AG10803 (cell line): ENCODE results near the gene ADGRB2.

Source experiments
- DNase-seq: peaks from one replicate; pipeline ENCODE4 v3.0.0; 2010; ENCODE audit warnings: low read depth
- H3K4me3 ChIP-seq: 2 replicates; pipeline ENCODE4 v1.5.1; 2011; ENCODE audit warnings: mild to moderate bottlenecking, low read length, control low read depth
- TF ChIP-seq, protein P1 (sequence below): conservative IDR thresholded peaks from 2 replicates; pipeline ENCODE4 v1.5.1; 2011; ENCODE audit warnings: mild to moderate bottlenecking, low read length, control low read depth, inconsistent platforms

The ADGRB2 gene

DNA sequence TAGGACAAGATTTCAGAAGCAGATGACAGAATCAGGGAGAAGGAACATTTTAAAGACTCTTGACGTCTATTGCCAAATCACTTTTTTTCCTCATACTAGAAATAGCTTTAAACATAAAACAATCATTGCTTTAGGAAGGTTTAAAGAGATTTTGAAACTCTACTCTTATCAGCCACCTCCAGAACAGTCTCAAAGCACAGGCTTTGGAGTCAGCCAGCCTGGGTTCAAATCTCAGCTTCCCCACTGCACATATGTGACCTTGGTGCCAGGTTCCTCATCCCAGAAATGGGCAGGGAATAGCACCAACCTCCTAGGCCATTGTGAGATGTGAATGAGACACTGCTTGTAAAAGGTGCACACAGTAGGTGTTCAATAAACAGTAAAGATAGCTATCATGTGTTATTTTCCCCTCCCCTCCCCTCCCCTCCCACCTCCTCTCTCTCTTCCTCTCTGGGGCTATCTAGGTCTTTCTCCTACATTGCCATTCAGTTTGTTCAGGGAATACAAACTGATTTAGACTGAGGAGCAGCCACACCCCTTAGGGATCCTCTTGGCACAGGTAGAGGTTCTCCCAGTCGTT is 31.0 kb upstream of the ADGRB2 start:
- no peak overlapping the region for H3K4me3 ChIP-seq
- no peak for DNase-seq
- TF ChIP-seq, protein P1, sequence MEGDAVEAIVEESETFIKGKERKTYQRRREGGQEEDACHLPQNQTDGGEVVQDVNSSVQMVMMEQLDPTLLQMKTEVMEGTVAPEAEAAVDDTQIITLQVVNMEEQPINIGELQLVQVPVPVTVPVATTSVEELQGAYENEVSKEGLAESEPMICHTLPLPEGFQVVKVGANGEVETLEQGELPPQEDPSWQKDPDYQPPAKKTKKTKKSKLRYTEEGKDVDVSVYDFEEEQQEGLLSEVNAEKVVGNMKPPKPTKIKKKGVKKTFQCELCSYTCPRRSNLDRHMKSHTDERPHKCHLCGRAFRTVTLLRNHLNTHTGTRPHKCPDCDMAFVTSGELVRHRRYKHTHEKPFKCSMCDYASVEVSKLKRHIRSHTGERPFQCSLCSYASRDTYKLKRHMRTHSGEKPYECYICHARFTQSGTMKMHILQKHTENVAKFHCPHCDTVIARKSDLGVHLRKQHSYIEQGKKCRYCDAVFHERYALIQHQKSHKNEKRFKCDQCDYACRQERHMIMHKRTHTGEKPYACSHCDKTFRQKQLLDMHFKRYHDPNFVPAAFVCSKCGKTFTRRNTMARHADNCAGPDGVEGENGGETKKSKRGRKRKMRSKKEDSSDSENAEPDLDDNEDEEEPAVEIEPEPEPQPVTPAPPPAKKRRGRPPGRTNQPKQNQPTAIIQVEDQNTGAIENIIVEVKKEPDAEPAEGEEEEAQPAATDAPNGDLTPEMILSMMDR, result no peak

DNA sequence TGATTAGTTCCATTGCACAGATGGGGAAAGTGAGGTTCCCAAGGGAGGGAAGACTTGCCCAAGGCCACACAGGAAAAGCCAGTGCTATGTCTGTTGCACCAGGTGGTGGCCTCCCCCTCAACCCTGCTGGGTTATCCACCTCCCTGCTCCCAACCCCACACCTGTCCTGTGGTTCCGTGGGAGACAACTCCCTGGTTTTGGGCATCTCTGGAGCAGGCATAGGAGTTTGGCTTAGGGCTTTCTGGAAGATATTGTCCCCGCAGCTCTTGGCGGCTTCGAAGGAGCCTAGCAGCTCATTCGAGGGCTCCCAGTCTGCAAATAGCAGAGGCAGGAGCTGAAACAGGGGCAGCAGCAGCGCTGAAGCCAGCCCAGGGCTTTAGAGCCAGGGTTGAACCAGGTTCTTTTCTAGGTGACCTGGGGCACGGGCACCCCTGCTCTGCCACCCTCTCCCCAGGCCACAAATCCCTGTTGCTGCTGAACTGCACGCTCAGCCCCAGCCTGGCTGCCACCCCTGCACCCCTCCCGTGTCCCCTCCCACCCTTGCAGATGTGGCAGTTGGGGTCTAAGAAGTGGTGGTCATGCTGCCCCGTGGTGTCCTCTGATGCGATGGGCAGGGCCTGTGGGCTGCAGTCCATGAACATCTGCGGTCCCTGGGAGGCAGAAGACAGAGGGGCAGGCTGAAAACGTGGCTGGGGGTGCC is 29.6 kb upstream of the ADGRB2 start:
- TF ChIP-seq, protein P1, result no peak
- no peak overlapping the region for H3K4me3 ChIP-seq
- DNase-seq, result no peak

DNA sequence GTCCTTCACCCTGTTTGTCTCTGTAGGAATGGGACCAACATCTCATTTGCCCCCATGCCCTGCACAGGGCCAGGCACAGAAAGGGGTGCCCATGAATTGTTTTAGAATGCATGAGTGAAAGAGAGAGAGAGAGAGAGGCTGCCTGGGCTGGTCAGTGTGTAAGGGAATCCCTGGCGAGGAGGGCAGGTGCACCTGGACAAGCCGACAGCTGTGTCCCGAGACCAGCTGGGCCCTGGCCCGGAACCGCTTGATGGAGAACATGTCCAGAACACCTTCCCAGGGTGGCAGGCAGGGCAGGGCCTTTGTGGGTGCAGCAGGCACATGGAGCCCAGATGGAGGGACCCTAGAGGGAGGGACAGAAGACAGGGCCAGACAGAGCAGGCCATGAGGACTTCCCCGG is 28.9 kb upstream of the ADGRB2 start:
- no peak for DNase-seq
- TF ChIP-seq, protein P1, result no peak
- H3K4me3 ChIP-seq, result no peak overlapping the region

DNA sequence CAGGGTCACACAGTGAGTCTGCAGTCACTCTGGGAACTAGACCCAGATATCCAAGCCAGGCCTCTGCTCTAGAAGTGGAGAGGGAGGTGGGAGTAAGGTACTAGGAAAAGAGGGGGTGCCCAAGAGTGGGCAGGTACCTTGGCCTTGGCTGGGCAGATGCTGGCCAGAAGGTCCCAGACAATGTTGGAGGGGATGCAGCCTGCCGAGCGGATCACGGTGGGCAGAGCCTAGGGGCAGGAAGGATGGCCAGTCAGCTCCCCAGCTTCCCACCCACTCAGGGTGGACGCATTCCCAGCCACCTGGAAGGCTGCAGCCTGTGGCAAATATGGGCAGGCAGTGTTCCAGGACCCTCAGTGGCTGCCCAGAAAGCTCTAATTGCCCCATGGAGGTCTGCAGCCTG is 28.4 kb upstream of the ADGRB2 start:
- TF ChIP-seq, protein P1, result no peak
- H3K4me3 ChIP-seq, result no peak overlapping the region
- DNase-seq, result no peak

DNA sequence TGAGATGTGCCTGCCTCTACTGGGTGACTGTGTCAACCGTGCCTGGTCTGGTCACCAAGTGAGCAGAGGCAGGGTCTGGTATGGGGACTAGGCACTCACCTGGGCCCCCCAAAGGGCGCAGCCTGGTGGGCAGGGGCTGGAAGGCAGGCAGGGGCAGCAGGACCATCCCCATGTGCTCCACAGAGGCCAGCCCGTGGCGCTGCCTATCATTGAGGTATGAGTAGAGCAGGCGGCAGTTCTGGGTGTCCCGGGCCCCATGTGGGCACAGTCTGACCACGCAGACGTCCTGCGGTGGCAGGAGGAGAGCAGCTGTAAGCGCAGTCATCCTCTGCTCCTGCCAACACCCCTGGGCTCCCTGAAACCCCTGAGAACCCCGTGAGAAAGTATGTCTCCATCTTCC is 28.0 kb upstream of the ADGRB2 start:
- no peak overlapping the region for H3K4me3 ChIP-seq
- no peak for DNase-seq
- TF ChIP-seq, protein P1, result no peak

DNA sequence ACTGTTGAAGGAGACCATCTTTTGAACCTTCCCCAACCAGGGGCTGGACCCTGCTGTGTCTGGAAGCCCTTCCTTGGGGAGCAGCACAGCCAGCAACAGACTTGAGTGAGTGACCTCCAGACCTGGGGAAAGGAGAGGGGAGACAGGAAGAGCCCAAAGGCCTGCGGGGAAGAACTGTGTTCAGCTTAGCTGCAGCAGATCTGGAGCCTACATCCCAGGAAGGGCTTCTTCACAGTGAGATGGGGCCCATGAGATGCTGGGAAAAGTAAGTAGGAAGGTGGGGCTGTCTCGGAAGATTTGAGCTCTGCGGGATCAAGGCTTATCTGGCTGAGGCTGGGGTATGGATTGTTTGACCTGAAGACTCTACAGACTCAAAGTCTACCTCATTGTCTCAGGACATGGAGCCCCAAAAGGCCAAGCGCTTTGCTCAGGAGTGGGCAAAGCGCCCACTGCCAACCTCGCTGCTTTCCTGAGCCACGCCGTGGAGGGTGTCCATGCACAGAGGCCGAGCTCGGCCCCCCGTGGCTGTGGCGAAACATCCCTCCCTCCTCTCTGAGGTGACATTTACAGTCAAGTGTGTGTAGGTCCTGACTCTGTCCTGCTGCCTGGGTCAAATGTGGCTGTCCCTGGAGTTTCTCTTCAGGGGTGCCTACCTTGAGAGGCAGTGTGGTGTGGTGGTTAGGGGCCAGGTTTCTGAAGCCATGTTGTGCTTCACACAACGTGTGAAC is 27.2 kb upstream of the ADGRB2 start:
- no peak overlapping the region for H3K4me3 ChIP-seq
- TF ChIP-seq, protein P1, result no peak
- no peak for DNase-seq
